HepG2 (cell line): ENCODE results near the gene PIP4K2C. TPM values are rescaled to one million over a fixed set of nuclear protein-coding genes. Genes with fewer than 3 reads are reported as not detected.

Experiments
- ASH2L ChIP-seq: fragments of 300-600, 200-600 bp; sonication (generic); IDR thresholded peaks from 2 replicates; pipeline ENCODE4 v1.7.0; 2017; ENCODE audit warnings: low read depth, mild to moderate bottlenecking, moderate library complexity, mixed read lengths, low read length; ENCODE audit not compliant: insufficient read length
- CBX5 ChIP-seq: sonication (generic); formaldehyde crosslinking; IDR thresholded peaks from 2 replicates; pipeline ENCODE4 v1.4.0; 2020; ENCODE audit warnings: missing genetic modification reagents, borderline replicate concordance
- EEA1 ChIP-seq: sonication (generic); formaldehyde crosslinking; IDR thresholded peaks from 2 replicates; pipeline ENCODE4 v1.5.1; 2020; ENCODE audit warnings: mild to moderate bottlenecking, missing genetic modification reagents, borderline replicate concordance
- GTF3A ChIP-seq: sonication (generic); formaldehyde crosslinking; conservative IDR thresholded peaks from 2 replicates; pipeline ENCODE4 v1.4.0; 2020; ENCODE audit warnings: mild to moderate bottlenecking, missing genetic modification reagents
- MED8 ChIP-seq: sonication (generic); formaldehyde crosslinking; IDR thresholded peaks from 2 replicates; pipeline ENCODE4 v1.8.1; 2023; ENCODE audit warnings: mild to moderate bottlenecking, missing genetic modification reagents; ENCODE audit not compliant: insufficient replicate concordance
- MTA1 ChIP-seq: sonication (generic); formaldehyde crosslinking; IDR thresholded peaks from 2 replicates; pipeline ENCODE4 v1.4.0; 2020; ENCODE audit warnings: missing genetic modification reagents, mild to moderate bottlenecking, borderline replicate concordance
- PCBP1 ChIP-seq: fragments of 200-400 bp; formaldehyde crosslinking; IDR thresholded peaks from 2 replicates; pipeline ENCODE4 v1.6.1; 2017; ENCODE audit warnings: mild to moderate bottlenecking, low read depth, low read length, borderline replicate concordance
- POLR2G ChIP-seq: fragments of 200-400 bp; formaldehyde crosslinking; IDR thresholded peaks from 2 replicates; pipeline ENCODE4 v1.6.1; 2018; ENCODE audit warnings: mild to moderate bottlenecking, low read depth, low read length, moderate library complexity
- SMARCC2 ChIP-seq: fragments of 450-650 bp; IDR thresholded peaks from 2 replicates; pipeline ENCODE4 v1.6.1; 2017; ENCODE audit warnings: antibody characterized with exemption, mild to moderate bottlenecking
- TEAD2 ChIP-seq: sonication (generic); formaldehyde crosslinking; IDR thresholded peaks from 2 replicates; pipeline ENCODE4 v1.9.0; 2021; ENCODE audit warnings: missing genetic modification reagents
- ZBTB25 ChIP-seq: IDR thresholded peaks from 2 replicates; pipeline ENCODE4 v1.6.1; 2018; ENCODE audit warnings: missing genetic modification reagents
- ZNF331 ChIP-seq: sonication (generic); formaldehyde crosslinking; IDR thresholded peaks from 2 replicates; pipeline ENCODE4 v1.4.0; 2020; ENCODE audit warnings: missing genetic modification reagents
- ZNF720 ChIP-seq: sonication (generic); formaldehyde crosslinking; IDR thresholded peaks from 2 replicates; pipeline ENCODE4 v1.4.0; 2020; ENCODE audit warnings: missing genetic modification reagents
- ZNF770 ChIP-seq: sonication (generic); formaldehyde crosslinking; IDR thresholded peaks from 2 replicates; pipeline ENCODE4 v1.5.0; 2020; ENCODE audit warnings: mild to moderate bottlenecking, missing genetic modification reagents
- ZNF772 ChIP-seq: sonication (generic); formaldehyde crosslinking; IDR thresholded peaks from 2 replicates; pipeline ENCODE4 v1.5.0; 2020; ENCODE audit warnings: mild to moderate bottlenecking, missing genetic modification reagents
- polyA plus RNA-seq, 8 experiments: library from polyadenylated mRNA; depleted of rRNA in 3 of 8; stranded (reverse) in 7 of 8; unstranded in 1 of 8; fragments of >200 nt; fragmentation: Illumina TruSeq in 4 of 8; extraction: Trizol in 4 of 8; gene quantifications; 2 replicates each; pipeline versions ENCODE4 v1.2.1 to v1.2.3, GENCODE V29; 2011 to 2016; ENCODE audit warnings: low read depth in 4 of 8, missing spikeins in 1 of 8, mixed read lengths in 1 of 8; ENCODE audit not compliant: insufficient read depth in 1 of 8
- total RNA-seq, 5 experiments: library from RNA; depleted of rRNA; stranded (reverse); fragments of >200 nt; fragmentation: Illumina TruSeq; extraction: Trizol; gene quantifications; 2 replicates each; pipeline ENCODE4 v1.2.3, GENCODE V29; 2016; ENCODE audit warnings: low read depth in 1 of 5
- TF ChIP-seq, protein P1 (sequence below): sonication (generic); formaldehyde crosslinking; IDR thresholded peaks from 2 replicates; pipeline ENCODE4 v1.5.0; 2020; ENCODE audit warnings: missing genetic modification reagents
- TF ChIP-seq, protein P2 (sequence below): sonication (generic); formaldehyde crosslinking; IDR thresholded peaks from 2 replicates; pipeline ENCODE4 v1.4.0; 2020; ENCODE audit warnings: missing genetic modification reagents

Gene PIP4K2C
- total and polyA plus RNA-seq, 2 of the 13 experiments (the other 11 are each of a cell fraction or from before 2014, with no cell fraction given) = 23.3 to 26.4 TPM

GRCh38 chr12:57546438-57547287, 44.3 kb upstream of the PIP4K2C start, which contains the start of gene DCTN2 (continued):
- no peak for TF ChIP-seq MTA1 (CRISPR knock-in tag)
- TF ChIP-seq, protein P1, sequence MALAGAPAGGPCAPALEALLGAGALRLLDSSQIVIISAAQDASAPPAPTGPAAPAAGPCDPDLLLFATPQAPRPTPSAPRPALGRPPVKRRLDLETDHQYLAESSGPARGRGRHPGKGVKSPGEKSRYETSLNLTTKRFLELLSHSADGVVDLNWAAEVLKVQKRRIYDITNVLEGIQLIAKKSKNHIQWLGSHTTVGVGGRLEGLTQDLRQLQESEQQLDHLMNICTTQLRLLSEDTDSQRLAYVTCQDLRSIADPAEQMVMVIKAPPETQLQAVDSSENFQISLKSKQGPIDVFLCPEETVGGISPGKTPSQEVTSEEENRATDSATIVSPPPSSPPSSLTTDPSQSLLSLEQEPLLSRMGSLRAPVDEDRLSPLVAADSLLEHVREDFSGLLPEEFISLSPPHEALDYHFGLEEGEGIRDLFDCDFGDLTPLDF (CRISPR knock-in tag) = no peak
- TF ChIP-seq CBX5 (CRISPR knock-in tag) = no peak
- peak; percentile 64 for TF ChIP-seq POLR2G
- TF ChIP-seq ZNF331 (CRISPR knock-in tag) = no peak
- TF ChIP-seq SMARCC2 = no peak
- TF ChIP-seq PCBP1 = no peak
- TF ChIP-seq, protein P2, sequence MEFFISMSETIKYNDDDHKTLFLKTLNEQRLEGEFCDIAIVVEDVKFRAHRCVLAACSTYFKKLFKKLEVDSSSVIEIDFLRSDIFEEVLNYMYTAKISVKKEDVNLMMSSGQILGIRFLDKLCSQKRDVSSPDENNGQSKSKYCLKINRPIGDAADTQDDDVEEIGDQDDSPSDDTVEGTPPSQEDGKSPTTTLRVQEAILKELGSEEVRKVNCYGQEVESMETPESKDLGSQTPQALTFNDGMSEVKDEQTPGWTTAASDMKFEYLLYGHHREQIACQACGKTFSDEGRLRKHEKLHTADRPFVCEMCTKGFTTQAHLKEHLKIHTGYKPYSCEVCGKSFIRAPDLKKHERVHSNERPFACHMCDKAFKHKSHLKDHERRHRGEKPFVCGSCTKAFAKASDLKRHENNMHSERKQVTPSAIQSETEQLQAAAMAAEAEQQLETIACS (CRISPR knock-in tag) = no peak
- TF ChIP-seq GTF3A (CRISPR knock-in tag) = no peak
- no peak for TF ChIP-seq ZNF720 (CRISPR knock-in tag)
- no peak for TF ChIP-seq MED8 (CRISPR knock-in tag)
- 0 out of 2 replicates have a peak, but pooled peaks have one; percentile 10 for TF ChIP-seq ZBTB25 (CRISPR knock-in tag)
- TF ChIP-seq ZNF772 = no peak
- TF ChIP-seq TEAD2 = no peak
- TF ChIP-seq ZNF770 = no peak
- TF ChIP-seq EEA1 (CRISPR knock-in tag) = no peak
- peak; percentile 77 for TF ChIP-seq ASH2L
